GDM1 (cell line): ENCODE results near the gene YEATS2.

ENCODE experiments used
- DNase-seq: peaks from one replicate; lab custom pipeline; 2025; lab: John Stamatoyannopoulos, UW

Gene YEATS2

DNA sequence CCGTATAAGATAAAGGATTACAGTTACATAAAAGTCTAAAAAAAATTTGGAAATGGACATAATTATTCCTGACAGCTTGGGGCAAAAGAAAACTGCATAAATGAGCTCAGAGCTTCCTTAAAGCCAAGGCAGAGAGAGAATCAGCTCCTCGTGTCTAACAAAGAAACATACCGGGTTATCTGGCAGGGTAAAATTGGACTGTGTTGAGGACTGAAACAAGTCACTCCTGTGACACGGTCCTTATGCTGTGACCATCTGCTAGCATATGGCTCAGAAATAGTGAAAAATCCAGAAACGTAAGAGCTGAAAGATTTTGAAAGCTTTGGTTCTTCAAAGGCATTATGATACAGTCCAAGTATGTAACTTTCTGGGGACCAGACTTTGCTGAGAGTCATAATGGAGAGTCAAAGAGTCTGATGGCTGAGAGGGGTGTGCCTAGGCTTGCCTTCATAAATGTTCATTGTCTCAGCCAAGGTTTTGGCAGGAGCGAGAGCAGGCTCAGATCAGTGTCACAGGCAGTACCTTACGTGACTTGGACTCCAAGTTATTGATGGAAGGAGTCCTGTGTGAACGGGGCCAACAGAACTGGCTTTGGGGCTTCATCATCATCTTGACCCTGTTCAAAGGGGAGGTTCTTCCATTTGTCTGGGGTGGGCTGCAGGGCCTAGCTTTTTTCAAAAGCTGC is 115.3 kb downstream of the YEATS2 start:
- no peak for DNase-seq

DNA sequence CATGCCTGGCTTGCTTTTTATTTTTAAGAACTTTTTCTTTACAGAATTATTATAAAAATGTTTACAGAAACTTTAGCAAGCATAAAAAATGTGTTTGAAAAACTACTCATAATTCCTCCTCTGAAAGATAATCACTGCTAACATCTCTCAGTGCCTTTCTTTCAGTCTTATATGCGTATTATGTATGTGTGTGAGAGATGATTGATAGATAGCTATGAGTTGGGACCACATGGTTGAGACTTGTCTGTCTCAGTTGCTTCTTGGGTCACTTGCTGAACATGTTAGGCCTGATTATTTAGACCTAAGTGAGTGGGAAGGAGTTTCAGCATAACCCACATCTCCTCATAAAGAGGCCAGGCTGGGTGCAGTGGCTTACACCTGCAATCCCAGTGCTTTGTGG is 116.6 kb downstream of the YEATS2 start:
- DNase-seq: no peak

DNA sequence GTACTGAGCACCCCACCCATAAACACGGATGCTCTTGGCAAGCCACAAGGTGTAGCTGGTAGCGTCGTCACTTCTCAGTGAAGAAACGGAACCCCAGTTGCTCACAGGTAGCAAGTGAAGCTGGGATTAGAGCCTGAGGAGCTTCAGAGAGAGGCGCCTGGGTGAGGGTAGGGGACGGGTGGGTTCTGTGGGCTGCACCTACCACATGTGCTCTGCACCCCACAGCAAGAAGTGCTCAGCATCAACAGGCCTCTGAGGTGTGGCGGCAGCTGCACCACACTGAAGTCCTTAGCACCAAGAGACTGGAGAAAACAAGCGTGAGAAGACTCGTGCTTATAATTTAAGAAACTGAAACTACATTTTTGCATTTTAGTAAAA is 118.0 kb downstream of the YEATS2 start:
- DNase-seq: no peak

DNA sequence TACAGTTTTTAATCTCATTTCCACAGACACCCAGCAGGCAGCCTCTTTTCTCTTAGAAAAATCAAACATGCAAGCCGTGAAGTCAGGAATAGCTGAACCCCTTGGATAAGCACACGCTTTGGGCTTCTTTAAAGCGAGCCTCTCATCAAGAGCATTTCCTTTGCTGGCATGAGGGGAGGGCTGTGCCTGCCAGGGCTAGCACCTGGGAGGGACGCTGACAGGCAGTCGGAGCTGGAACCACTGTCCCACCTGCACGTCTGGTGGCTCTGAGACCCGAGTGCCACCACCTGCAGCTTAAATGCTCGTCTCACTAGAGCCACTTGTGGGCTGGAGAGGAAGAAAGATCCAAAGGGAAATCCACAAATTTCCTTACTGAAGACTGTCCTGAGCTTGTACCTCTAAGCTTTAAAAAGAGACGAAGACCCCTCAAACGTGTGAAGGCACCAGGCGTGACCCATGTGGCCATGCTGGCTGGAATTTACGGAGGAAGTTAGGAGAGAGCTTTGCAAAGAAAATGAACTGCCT is 118.4 kb downstream of the YEATS2 start:
- no peak for DNase-seq

DNA sequence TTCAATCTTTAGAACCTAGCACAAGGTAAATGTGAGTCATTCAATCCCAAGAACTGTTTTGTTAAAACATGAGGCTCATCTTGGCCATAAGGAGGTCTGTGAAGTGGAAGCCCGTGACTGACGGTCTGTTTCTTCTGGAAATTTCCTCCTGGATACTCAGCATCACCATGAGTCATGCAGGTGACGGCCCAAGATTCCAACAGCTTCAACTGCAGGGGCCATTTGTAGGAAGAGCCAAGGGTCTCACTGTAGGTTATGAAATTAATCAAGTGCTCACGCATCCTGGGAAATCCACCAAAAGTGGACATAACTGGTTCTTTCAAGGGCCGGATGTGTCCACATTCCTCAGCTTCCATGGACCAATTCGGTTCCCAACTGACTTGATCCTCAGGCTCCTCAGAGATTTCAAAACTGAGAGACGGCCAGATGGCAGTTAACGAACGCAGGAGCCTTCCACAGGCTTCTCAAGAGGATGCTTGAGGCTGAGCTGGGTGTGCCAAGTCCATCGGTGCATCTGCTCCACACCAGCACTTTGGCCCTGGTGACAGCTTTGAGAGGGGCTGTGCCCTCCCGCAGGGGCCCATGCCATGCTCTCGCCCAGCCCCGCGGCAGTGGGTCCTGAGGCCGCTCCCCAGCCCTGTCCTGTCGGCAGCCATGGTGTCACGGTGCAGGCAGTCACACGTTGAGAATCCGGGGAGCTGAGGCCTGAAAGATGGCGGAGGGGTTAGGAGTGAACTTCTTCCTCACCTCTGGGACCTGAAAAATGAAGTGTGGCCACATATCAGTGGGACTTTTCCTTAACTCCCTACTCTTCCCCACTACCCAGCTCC is 119.3 kb downstream of the YEATS2 start:
- DNase-seq: no peak

DNA sequence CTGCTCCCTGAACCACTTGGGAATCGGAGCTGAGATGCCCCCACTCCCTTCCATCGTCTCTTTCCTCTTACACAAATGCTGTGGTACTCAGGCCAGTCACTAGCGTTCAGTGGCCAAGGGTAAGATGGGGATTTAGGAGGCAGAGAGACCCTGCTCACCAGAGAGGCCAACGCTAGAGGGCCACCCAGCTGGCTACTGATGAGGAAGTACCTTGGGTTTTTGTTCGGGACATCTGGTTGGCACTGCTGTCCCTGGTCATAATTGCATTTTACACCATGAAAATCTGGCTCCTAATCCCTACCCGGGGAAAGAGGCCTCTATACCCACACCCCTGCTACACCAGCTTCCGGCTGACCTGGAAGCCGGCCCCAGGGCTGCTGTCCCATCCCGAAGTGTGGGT is 120.0 kb downstream of the YEATS2 start:
- DNase-seq: no peak

DNA sequence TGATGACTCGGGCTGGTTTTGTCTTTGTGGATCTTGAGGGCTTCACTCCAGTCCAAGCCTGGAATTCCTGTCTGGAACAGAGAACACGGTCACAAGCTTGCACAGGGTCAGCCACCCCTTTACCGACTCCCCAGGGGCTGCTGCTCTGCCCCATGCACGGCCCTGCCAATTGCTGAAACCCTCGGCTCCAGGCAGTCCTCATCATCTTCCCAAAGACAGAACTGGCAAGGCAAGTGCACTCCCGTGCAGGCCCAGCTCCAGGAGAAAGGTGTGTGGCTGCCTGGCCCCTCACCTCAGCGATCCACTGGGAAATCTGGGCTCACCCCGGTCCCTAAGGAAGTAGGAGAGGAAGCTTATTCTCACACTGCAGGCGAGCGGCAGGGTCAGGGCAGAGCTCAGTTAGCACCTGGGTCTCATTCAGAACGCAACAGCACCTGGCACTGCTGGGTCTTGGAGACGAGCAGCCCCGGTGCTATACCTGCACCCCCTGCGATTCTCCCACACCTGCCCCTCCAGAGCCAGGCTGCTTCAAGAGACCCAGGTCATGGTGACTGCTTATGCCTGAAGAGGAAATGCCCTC is 120.5 kb downstream of the YEATS2 start:
- DNase-seq: no peak

DNA sequence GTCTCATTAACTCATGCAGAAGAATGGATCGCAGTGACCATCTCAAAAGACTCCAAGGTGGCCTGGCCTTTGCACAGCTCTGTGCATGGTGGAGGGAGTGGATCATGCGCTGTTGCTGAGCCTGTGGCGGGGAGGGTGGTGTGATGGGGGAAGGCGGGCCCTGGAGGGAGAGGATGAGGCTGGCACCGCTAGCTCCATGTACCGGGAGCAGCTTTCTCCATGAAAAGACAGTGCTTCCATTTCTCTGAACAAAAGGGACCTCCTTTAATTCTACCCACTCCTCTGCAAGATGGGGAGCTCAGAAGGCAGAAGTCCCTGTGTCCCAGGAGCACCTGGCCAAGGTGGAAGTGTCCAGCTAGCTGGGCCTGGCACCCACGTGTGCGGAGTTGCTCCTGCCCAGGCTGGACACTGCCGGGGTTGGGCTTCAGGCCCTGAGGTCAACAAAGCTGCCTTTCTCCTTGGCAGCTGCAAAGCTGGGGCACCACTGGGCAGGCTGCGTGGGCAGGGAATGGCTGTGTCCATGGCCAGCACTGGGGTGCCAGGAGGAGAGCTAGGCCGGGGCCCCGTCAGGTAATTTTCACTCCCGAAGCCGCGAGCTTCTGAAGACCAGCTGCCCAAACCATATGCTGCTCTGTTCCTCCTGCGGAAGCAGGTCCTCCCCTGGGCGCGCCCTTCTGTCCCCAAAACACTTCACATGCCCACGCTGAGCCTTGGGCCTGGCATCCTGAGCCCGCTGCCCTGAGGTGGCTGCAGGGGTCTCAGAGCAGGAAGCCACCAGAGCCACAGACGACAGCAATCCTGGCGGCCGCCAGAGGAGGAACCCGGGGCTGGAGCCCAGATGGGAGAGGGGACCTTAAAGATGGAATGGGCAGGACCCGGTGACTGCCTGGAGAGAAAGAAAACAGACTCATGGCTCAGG is 121.4 kb downstream of the YEATS2 start:
- DNase-seq: no peak

DNA sequence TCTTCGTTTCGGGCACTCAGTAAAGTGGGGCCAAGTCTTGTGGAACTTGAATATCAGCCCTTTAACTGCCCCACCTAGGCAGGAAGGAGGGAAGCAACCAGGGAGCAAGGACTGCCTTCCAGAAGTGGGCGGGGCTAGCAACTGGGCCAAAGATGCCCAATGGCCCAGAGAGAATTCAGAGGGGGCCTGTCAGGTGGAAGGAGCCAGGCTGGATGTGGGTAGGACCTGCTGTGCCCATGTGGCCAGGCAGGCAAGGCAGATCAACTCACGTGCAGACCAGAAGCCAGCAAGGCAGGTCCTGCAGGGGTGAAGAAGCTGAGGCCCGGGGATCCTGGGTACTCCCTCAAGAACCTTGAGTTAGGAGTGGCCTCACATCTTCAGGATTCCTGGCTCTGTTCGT is 122.2 kb downstream of the YEATS2 start:
- DNase-seq: no peak

DNA sequence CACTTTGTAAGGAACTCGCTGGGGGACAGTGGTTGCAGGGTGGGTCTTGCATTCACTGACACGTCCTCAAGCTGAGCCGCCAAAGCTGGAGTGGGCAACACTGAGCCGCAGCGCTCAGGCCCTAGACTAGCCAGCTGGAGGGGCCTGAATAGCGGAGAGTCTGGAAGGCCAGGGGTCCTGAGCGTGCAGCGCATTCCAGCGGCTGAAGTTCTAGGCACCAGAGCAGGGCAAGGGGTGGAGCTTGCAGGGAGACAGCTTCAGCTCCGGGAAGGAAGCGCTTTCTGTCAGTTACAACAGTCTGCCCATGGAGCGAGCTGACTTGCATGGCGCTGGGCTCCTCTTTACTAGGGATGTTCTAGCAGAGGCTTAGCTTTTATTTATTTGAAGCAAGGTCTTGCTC is 125.0 kb downstream of the YEATS2 start:
- DNase-seq: no peak

DNA sequence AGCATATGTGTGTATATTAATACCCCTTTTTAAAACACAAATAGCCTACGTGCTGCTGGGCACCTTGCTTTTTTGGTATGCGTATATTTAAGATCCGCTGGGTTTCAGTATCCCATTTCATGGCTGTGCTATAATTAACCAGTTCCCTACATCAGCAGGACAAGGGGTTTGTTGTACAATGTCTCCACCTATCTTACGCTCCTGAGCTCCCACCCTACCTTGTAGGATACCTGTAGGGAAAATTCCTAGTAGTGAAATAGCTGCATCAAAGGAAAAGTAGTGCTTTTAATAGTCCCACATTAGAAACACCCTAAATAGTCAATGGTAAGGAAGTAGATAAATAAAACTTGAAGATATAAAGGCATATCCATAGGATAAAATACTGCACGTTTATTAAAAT is 126.4 kb downstream of the YEATS2 start:
- no peak for DNase-seq

DNA sequence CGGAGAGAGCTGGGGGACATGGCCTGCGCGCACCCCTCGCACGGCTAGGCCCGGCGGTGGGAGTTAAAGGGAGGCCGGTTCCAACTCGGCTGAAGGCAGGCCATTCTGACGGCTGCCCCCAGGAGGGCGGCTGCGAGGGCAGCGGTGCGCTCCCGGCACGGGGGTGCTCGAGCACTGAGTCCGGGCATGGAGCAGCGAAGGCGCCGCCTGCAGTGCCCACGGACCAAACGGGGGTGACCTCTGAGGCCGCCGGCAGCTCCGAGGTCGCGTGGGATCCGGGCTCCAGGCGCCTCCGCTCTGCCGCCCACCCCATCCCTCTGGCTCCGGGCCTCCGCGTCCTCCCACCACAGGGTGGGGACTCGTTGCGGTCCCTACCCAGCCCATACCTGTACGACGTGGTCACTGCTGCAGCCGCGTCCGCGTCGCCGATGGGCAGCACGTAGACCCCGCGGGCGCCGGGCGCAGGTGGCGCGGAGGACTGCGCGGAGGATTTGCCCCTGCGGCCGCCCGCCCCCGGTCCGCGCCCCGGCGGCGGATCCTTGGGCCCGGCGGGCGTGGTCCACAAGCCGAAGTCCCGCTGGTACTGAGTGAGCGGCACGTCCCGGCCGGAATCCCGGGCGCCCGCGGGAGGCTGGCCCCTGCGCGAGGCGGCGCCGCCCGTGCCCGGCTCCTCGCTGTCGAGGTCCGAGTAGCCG is 127.3 kb downstream of the YEATS2 start:
- no peak for DNase-seq

DNA sequence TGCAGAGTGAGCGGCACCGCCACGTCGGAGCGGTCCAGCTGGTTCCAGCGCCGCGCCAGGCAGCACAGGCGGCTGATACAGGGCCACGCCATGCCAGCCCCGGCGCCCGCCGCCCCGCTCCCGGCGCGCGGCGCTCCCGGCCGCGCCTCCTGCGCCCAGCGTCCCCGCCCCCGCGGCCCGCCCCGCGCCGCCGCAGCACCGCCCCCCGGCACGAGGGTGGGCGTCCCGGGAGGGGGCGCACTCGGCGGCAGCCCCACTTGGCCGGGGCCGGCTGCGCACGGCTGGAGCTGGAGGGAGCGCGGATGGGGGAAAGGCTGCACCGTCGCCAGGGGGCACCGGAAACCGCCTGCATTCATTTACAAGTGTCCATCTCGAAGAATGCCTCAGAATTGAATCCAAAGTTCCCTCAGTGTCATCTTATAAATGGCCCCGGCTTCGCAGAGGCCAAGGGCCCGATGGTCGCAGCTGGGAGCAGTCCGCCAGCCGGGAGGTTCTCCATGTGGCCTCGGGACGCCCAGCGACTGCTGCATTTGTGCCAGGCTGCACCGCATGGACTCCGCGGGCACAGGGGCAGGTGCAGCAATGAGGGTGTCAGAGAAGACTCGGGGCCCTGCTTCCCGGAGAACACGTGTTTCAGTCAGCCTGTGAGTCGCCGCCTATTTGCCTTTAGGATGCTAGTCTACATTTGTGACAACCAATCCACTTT is 128.0 kb downstream of the YEATS2 start, which contains the start of gene MAP6D1:
Gene MAP6D1, minus strand, starts transcription at position 122 of the 706 bp plus-strand sequence. Its CDS starts 30 bp downstream, at position 92.
- DNase-seq: peak; percentile 51

DNA sequence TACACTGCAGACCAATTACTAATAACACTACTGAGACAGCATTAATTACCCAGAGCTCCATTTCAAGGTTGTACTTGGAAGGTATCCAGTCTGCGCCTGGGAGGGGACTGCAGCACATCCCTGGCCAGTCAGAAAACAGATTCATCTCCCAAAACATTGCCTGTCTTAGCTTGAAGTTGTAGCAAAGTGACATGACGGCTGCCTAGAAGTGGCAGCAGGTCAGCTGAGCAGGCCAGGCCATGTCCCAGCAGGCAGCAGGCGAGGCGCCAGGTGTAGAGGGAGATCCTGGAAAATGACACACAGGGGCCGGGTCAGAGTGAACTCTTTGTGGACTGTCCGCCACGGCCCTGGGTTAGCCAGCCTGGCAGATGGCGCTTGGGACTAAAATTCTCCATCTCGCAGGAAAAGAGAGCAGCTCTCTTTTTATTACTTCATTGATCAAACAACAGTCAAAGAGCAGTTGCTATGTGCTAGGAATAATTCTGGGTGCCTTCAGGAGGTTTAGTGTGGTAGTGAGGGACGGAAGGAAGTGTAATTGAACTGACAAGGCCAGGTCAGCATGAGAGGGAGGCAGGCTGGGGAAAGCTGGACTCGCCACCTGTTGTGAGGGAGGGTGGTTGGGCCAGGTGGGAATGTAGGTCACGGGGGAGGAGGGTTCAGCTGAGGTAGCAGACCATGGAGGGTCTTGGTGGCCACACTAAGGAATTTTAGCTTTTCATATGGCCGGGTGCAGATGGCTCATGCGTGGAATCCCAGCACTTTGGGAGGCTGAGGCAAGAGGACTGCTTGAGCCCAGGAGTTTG is 129.1 kb downstream of the YEATS2 start:
- no peak for DNase-seq

DNA sequence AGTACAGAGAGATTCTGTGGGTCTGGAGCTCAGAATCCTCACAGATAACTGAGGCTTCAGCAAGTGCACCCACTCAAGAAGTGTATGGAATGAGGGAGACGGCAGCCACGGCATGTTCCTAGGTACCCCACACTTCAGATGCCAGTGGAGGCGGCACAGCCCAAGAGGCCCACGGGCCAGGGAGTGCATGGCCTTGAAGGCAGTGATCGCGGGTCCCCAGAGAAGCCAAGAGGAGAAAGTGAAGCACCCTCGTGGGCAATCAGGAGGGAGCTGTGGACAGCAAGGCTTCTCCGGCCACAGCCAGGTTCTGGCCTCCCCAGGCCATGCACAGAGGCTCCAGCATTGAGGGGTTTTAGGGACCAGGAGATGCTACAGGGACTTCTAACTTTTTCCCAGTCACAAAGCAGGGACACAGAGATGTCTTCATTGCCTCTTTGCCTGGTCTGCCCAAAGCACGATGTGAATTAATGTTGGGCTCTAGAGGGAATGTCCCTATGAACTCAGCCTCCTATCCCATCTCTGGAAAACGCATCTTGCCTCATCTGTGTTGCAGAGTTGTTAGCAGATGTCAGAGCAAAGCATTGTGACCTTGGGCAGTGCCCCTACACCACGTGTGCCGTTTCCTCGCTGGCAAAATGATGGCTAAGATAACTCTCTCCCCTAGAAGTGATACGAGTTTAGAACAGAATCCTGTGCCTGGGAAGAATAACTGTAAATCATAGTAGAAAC is 130.4 kb downstream of the YEATS2 start:
- no peak for DNase-seq

DNA sequence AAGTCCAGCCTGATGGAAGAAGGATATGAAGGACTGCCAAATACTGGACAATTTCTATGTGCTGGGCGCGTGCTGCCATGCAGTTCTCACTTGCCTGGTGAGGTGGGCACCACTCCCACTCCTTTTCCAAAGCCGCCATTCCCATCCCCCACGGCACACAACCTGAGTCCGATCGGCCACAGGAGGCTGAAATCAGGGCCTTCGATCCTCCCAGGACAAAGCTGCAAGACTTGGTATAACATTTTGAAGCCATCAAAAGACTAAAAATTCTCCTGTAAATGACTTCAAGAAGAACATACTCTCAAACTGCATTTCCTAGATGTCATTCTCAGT is 130.9 kb downstream of the YEATS2 start:
- DNase-seq: no peak

DNA sequence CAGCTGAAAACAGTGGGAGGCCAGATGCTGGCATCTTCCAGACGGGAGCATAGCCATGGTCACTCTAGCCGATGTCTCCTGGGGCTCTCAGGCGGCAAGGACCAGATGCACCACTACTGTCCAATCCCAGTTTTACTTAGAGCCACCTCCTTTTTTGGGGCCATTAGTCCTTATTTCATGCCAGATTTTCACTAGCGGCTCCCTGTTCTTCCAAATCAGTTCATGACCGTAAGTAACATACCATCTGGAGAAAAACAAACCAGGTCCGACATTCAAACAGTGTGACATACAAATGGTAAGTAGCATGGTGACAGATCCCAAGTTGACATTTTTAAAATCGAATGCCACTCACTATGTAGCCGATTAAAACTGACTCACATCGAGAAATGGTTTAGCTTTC is 131.9 kb downstream of the YEATS2 start:
- DNase-seq: no peak

DNA sequence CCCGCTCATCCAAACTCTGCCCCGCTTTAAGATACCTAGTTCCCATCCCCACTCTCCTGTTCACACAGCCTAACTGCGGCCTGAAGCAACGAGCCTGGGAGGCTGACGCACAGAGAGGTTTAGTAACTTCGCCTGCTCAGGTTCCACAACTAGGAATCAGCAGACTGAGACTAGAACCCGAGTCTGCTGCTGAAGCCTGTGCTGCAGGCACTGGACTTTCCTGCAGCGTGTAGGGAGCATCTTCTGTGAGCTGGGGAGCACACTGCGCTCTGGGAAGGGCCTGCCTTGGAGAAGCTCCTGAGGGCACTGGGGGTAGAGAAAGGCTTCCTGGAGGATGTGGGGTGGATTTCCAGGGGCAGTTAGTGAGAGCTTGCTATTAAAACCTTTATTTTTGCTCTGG is 132.6 kb downstream of the YEATS2 start:
- DNase-seq: no peak

DNA sequence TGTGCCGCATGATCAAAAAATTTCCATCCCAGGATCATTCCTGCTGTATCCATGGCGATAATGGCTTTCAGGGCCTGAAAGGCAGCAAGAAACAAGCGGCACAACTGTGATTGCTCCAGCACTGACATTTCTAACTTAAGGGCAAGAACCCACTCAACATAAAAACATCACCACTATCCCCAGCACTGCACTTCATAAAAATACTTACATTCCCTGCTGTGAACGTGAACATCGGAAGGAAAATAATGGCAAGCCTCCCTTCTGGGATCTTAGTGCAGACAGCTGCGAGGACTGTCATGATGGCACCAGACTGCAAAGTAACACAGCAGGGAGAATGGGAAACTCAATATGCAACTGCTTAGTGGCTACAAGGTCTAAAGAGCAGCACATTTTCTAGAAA is 135.9 kb downstream of the YEATS2 start:
- no peak for DNase-seq
